ENCODE results near the gene NRL.
A peak's percentile ranks its signal among the peaks of the same experiment; 100 is the strongest.

The NRL gene

DNA sequence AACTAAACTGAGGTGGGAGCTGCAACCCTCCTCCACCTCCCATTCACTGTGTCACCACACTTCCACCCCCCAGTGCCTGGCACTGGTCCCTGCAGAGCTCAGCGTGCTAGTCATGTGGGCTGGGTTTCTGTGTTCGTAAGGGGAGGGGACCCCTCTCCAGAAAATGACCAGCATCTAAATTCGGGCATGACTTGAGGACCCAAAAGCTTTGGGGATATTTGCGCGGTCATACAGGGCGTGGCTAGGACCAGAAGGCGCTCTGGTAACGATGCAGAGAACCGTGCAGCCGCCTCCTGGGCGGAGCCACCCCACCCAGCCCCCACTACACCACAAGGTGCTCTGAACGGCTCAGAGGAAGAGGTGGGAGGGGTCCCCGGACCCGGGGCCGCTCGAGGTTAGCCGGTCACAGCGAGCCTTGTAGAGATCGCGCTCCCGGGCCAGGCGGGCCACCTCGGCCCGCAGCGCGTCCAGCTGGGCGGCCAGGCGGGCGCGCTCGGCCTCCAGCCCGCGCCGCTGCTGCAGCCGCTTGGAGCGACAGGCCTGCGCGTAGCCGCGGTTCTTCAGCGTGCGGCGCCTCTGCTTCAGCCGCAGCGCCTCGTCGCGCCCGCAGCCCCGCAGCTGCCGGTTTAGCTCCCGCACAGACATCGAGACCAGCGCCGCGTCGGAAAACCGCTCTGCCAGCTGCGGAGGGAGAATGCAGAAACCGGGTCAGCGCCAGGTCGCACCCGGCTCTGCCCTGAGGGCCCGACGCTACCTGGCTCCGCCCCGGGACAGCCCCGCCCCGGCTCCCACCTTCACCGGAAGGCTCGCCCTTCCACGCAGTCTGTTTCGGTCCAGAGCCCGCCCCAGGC is 33.6 kb downstream of the NRL start:
- DNase-seq (ENCODE audit: low read depth, low spot score) = no peak
- Histone ChIP-seq H3K4me1 (ENCODE audit: control insufficient read depth, insufficient read depth, low read length) (peaks cover 7% of the 10 kb centered on the region; the same call in 1 of the 2 replicates), H3K27ac (ENCODE audit: low read length) (no peak overlapping the region), H3K9me3 (ENCODE audit: control insufficient read depth, insufficient read depth, low read length) (no peaks in the 10 kb centered on the region), H3K36me3 (ENCODE audit: control insufficient read depth, insufficient read depth, low read length) (no peaks in the 10 kb centered on the region), H3K27me3 (ENCODE audit: control insufficient read depth, insufficient read depth, low read length) (no peaks in the 10 kb centered on the region), H3K4me3 (ENCODE audit: low read length) (peak overlapping the region; percentile 66; the same call in 1 of the 2 replicates)
- no CpG with 5 or more reads among the region's 74 CpGs for WGBS (ENCODE audit: insufficient coverage, insufficient read length)

DNA sequence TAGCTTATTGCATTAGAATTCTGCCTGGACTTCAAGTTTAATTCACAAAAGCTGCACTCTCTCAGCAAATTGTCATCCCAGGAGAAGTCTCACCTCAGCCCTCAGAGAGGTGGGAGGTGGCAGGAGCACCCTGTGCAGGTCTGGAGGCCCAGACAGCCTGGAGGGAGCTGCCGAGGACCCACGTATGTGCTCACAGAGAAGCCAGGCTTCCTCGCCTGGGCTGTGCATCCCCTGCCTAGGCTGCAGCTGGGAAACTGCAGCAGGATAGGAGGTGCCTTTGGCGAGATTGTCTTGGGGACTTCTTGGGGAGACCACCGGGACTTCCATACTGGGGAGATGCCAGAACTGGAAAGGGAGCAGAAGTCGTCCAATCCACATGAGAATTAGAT is 34.6 kb downstream of the NRL start:
- no peaks in the 10 kb centered on the region for H3K9me3 ChIP-seq (ENCODE audit: control insufficient read depth, insufficient read depth, low read length)
- H3K36me3 ChIP-seq (ENCODE audit: control insufficient read depth, insufficient read depth, low read length) = no peaks in the 10 kb centered on the region
- no peaks in the 10 kb centered on the region for H3K27me3 ChIP-seq (ENCODE audit: control insufficient read depth, insufficient read depth, low read length)
- no CpG with 5 or more reads among the region's 6 CpGs for WGBS (ENCODE audit: insufficient coverage, insufficient read length)
- no peak overlapping the region for H3K4me3 ChIP-seq (ENCODE audit: low read length)
- no peak overlapping the region for H3K27ac ChIP-seq (ENCODE audit: low read length)
- no peak for DNase-seq (ENCODE audit: low read depth, low spot score)
- H3K4me1 ChIP-seq (ENCODE audit: control insufficient read depth, insufficient read depth, low read length) = peaks cover 7% of the 10 kb centered on the region; the same call in 1 of the 2 replicates

DNA sequence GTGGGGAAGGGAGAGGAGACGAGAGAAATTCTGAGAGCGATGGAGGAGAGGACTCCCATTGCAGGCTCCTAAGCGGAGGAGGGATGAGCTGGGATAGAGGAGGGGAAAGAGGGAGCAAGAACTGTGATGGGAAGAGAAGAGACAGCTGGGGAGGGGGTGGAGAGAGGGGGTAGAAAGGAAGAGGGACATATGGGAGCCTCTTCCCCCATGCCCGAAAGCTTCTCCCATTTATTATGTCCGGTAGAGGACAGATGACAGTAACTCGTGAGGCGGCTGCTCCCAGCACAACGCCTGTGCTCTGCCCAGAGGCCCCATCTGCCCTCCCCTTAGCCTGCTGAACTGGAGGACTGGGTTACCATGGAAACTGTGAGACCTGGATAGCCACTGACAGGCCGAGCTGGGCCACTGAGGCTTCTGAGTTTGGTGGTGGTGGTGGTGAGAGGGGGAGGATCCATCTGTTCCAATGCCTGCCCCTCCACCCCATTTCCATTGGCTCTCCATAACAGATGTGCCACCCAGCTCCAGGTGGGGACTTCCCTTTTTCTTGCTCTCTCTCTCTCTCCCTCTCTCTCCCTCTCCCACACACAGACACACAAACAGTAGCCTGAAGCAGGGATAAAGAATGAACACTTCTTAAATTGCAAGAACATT is 35.1 kb downstream of the NRL start:
- Histone ChIP-seq H3K27ac (ENCODE audit: low read length) (no peak overlapping the region), H3K4me3 (ENCODE audit: low read length) (no peak overlapping the region), H3K27me3 (ENCODE audit: control insufficient read depth, insufficient read depth, low read length) (no peaks in the 10 kb centered on the region), H3K36me3 (ENCODE audit: control insufficient read depth, insufficient read depth, low read length) (no peaks in the 10 kb centered on the region), H3K4me1 (ENCODE audit: control insufficient read depth, insufficient read depth, low read length) (peaks cover 7% of the 10 kb centered on the region; the same call in 1 of the 2 replicates), H3K9me3 (ENCODE audit: control insufficient read depth, insufficient read depth, low read length) (no peaks in the 10 kb centered on the region)
- no peak for DNase-seq (ENCODE audit: low read depth, low spot score)
- no CpG with 5 or more reads among the region's 9 CpGs for WGBS (ENCODE audit: insufficient coverage, insufficient read length)

DNA sequence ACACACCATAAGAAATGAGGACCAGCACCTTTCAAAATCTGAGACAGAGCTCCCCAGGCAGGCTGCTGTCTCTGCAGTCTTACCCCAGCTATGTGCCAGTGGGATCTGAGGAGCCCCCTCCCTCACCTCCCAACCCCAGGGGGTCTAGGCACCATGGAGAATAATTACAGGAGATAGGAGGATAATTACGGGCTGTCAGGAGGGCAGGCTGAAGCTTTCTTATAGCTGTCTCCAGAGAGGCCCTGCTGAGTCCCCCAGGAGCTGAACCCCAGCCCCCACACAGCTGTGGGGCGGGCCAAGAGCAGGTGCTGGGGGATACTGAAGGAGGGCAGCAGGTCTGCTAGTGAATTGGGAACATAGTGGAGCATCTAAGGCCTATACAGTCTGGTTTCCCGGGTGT is 36.6 kb downstream of the NRL start:
- no peak for DNase-seq (ENCODE audit: low read depth, low spot score)
- Histone ChIP-seq H3K9me3 (ENCODE audit: control insufficient read depth, insufficient read depth, low read length) (no peaks in the 10 kb centered on the region), H3K27me3 (ENCODE audit: control insufficient read depth, insufficient read depth, low read length) (no peaks in the 10 kb centered on the region), H3K4me1 (ENCODE audit: control insufficient read depth, insufficient read depth, low read length) (peaks cover 7% of the 10 kb centered on the region; the same call in 1 of the 2 replicates), H3K4me3 (ENCODE audit: low read length) (no peak overlapping the region), H3K27ac (ENCODE audit: low read length) (no peak overlapping the region), H3K36me3 (ENCODE audit: control insufficient read depth, insufficient read depth, low read length) (no peaks in the 10 kb centered on the region)
- no CpG with 5 or more reads among the region's 3 CpGs for WGBS (ENCODE audit: insufficient coverage, insufficient read length)

DNA sequence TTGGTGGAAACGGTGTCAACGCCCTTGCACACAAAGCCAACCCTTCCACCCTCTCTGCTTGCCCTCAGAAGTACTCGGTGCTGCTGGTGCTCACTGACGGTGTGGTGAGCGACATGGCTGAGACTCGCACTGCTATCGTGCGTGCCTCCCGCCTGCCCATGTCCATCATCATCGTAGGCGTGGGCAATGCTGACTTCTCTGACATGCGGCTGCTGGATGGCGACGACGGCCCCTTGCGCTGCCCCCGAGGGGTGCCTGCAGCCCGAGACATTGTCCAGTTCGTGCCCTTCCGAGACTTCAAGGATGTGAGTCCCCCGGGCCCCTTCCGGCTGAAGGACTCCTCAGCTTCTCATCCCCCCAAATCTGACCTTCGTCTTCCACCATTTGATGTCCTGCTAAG is 37.7 kb downstream of the NRL start:
- WGBS (ENCODE audit: insufficient coverage, insufficient read length) = no CpG with 5 or more reads among the region's 23 CpGs
- H3K27me3 ChIP-seq (ENCODE audit: control insufficient read depth, insufficient read depth, low read length) = no peaks in the 10 kb centered on the region
- H3K4me3 ChIP-seq (ENCODE audit: low read length) = no peak overlapping the region
- no peak overlapping the region for H3K27ac ChIP-seq (ENCODE audit: low read length)
- H3K9me3 ChIP-seq (ENCODE audit: control insufficient read depth, insufficient read depth, low read length) = no peaks in the 10 kb centered on the region
- no peak for DNase-seq (ENCODE audit: low read depth, low spot score)
- peaks cover 7% of the 10 kb centered on the region; the same call in 1 of the 2 replicates for H3K4me1 ChIP-seq (ENCODE audit: control insufficient read depth, insufficient read depth, low read length)
- no peaks in the 10 kb centered on the region for H3K36me3 ChIP-seq (ENCODE audit: control insufficient read depth, insufficient read depth, low read length)

DNA sequence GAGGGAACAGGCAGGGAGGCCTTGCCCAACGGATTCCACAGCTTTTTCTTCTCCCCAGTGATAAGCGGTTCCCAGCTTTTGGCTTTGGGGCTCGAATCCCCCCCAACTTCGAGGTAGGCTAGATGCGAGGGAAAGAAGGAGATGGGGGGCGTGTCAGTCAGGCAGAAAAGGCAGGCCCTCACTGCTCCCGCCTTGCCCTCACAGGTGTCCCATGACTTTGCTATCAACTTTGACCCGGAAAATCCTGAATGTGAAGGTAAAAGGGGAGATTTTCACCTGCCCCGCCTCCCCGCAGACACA is 38.5 kb downstream of the NRL start:
- Histone ChIP-seq H3K4me3 (ENCODE audit: low read length) (no peak overlapping the region), H3K4me1 (ENCODE audit: control insufficient read depth, insufficient read depth, low read length) (peaks cover 5% of the 10 kb centered on the region; the same call in 1 of the 2 replicates), H3K9me3 (ENCODE audit: control insufficient read depth, insufficient read depth, low read length) (no peaks in the 10 kb centered on the region), H3K27me3 (ENCODE audit: control insufficient read depth, insufficient read depth, low read length) (no peaks in the 10 kb centered on the region), H3K36me3 (ENCODE audit: control insufficient read depth, insufficient read depth, low read length) (no peaks in the 10 kb centered on the region), H3K27ac (ENCODE audit: low read length) (no peak overlapping the region)
- DNase-seq (ENCODE audit: low read depth, low spot score) = no peak
- WGBS (ENCODE audit: insufficient coverage, insufficient read length) = no CpG with 5 or more reads among the region's 10 CpGs

DNA sequence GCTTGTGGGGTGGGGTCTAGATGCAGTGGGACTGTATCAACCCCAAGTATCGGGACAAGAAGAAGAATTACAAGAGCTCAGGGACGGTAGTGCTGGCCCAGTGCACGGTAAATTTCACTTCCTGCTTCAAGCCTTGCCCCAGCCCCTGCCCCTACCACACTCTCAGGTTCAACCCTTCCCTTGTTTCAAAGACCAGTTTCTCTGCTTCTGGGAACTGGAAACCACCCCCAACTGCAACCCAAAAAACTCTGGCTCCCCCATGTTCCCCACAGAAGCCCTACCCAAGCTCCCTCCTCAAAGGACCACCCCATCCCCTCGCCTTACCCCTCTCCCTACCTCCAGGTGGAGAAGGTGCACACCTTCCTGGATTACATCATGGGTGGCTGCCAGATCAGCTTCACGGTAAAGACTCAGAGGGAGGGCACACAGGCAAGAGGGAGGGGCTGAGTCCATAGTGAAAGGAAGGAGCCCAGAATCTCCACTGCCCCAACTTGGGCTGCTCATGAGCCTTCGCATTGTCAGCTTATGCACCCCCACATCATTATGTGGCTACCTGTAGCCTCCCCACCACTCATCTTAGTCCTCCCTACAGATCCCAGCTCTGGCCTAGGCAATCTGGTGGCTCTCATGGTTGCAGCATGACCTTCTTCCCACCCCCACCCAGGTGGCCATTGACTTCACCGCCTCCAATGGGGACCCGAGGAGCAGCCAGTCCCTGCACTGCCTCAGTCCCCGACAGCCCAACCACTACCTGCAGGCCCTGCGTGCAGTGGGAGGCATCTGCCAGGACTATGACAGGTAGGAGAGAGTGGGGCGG is 39.1 kb downstream of the NRL start:
- Histone ChIP-seq H3K4me3 (ENCODE audit: low read length) (no peak overlapping the region), H3K27me3 (ENCODE audit: control insufficient read depth, insufficient read depth, low read length) (no peaks in the 10 kb centered on the region), H3K27ac (ENCODE audit: low read length) (no peak overlapping the region), H3K36me3 (ENCODE audit: control insufficient read depth, insufficient read depth, low read length) (no peaks in the 10 kb centered on the region), H3K4me1 (ENCODE audit: control insufficient read depth, insufficient read depth, low read length) (peaks cover 5% of the 10 kb centered on the region; the same call in 1 of the 2 replicates), H3K9me3 (ENCODE audit: control insufficient read depth, insufficient read depth, low read length) (no peaks in the 10 kb centered on the region)
- no peak for DNase-seq (ENCODE audit: low read depth, low spot score)
- WGBS (ENCODE audit: insufficient coverage, insufficient read length) = no CpG with 5 or more reads among the region's 11 CpGs

DNA sequence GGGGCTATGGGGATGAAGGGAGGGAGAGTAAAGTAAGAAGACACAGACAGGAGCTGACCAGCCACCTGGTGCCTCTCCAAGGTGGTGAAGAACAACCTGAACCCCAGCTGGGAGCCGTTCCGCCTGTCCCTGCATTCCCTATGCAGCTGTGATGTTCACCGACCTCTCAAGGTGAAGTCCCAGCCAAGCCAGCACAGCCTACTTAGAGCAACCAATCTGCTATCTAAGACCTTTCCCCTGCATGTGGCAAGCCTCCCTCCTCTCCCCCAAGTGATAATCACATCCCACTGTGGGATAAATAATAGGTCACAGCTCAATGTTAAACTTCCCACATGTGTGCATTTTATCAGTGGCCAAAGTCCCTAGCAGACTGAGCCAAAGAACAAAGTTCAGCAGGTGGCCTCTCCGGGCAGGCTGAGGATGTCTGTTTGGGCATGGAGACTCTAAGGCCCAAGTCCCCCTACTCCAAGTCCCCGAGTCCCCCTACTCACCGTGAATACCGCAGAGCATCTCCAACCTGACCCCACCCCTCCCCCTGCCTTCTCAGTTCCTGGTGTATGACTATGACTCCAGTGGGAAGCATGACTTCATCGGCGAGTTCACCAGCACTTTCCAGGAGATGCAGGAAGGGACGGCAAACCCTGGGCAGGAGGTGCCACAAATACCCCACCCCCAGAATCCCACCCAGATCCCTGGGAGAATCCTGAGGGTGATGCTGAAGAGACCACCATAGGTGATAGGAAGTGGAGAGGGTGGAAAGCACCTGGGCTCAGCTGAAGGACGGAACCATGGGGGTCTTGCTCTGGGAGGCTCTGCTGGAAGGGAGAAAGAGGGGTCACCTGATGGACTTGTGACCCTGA is 39.9 kb downstream of the NRL start:
- Histone ChIP-seq H3K4me1 (ENCODE audit: control insufficient read depth, insufficient read depth, low read length) (no peaks in the 10 kb centered on the region), H3K36me3 (ENCODE audit: control insufficient read depth, insufficient read depth, low read length) (no peaks in the 10 kb centered on the region), H3K27me3 (ENCODE audit: control insufficient read depth, insufficient read depth, low read length) (no peaks in the 10 kb centered on the region), H3K4me3 (ENCODE audit: low read length) (no peak overlapping the region), H3K27ac (ENCODE audit: low read length) (no peak overlapping the region), H3K9me3 (ENCODE audit: control insufficient read depth, insufficient read depth, low read length) (no peaks in the 10 kb centered on the region)
- WGBS (ENCODE audit: insufficient coverage, insufficient read length) = no CpG with 5 or more reads among the region's 11 CpGs
- no peak for DNase-seq (ENCODE audit: low read depth, low spot score)

DNA sequence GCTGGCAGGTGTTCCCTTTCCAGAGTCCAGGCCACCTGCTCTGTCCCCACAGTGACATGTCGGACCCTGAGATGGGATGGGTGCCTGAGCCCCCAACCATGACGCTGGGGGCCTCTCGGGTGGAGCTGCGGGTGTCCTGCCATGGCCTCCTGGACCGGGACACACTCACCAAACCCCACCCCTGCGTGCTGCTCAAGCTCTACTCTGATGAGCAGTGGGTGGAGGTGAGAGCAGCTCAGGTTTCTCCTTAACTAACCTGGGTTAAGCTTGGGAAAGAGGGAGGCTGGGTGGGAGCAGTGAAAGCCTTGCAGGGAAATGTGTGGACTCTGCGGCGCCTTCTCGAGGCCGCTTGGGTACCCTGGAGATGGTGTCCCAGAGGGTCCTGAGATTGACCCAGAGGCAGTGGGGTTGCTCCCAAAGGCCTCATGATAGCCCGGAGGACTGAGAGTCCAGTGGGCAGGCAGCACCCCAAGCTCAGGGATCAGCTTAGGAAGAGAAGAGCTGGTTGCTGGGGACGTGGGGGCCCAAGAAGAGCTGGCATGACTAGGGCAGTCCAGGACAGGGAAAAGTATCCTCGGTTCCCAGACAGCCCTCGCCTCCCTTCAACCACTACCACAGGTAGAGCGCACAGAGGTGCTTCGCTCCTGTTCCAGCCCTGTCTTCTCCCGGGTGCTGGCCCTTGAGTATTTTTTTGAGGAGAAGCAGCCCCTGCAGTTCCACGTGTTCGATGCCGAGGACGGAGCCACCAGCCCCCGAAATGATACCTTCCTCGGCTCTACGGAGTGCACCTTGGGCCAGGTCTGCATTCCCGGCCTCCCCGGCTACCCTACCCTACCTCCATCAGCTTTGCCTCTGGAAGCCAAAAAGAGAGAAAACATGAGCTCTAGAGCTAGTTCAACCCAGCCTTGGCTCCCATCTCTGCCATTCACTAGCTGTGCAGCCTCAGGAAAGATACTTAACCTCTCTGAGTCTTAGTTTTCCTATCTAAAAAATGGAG is 41.6 kb downstream of the NRL start:
- Histone ChIP-seq H3K9me3 (ENCODE audit: control insufficient read depth, insufficient read depth, low read length) (no peaks in the 10 kb centered on the region), H3K4me1 (ENCODE audit: control insufficient read depth, insufficient read depth, low read length) (no peaks in the 10 kb centered on the region), H3K4me3 (ENCODE audit: low read length) (no peak overlapping the region), H3K27ac (ENCODE audit: low read length) (no peak overlapping the region), H3K27me3 (ENCODE audit: control insufficient read depth, insufficient read depth, low read length) (no peaks in the 10 kb centered on the region), H3K36me3 (ENCODE audit: control insufficient read depth, insufficient read depth, low read length) (no peaks in the 10 kb centered on the region)
- WGBS (ENCODE audit: insufficient coverage, insufficient read length) = no CpG with 5 or more reads among the region's 26 CpGs
- DNase-seq (ENCODE audit: low read depth, low spot score) = no peak

Data from iPS DF 6.9 (cell line).